Measurements from ENCODE around the gene ZNF366. TPM values are rescaled to one million over a fixed set of nuclear protein-coding genes. Genes with fewer than 3 reads are reported as not detected.
A peak's percentile ranks its signal among the peaks of the same experiment; 100 is the strongest.

The ZNF366 gene
- total RNA-seq, 2 donors from 2014 or later = not detected

GRCh38 chr5:72474046-72474500 lies 33.1 kb downstream of the ZNF366 start:
- H3K27me3 ChIP-seq (ENCODE audit: control insufficient read depth, insufficient read depth, low read length, poor library complexity, severe bottlenecking) = no peaks in the 10 kb centered on the region
- no peak overlapping the region for H3K9ac ChIP-seq (ENCODE audit: extremely low read depth, low read length, poor library complexity, severe bottlenecking)
- no peak for TF ChIP-seq CTCF (conservative IDR thresholded peaks at IDR 0.05)
- Mint-ChIP-seq H3K4me1 (no peaks in the 10 kb centered on the region), H3K27ac (no peak overlapping the region), H3K36me3 (ENCODE audit: low read depth) (no peaks in the 10 kb centered on the region), H3K4me3 (no peak overlapping the region), H3K9me3 (no peaks in the 10 kb centered on the region), H3K27me3 (ENCODE audit: insufficient read depth) (peaks cover 7% of the 10 kb centered on the region)
- no peak for DNase-seq
- peak overlapping the region; percentile 40 for H3K27ac ChIP-seq (ENCODE audit: low read depth, low read length)
- H3K9me3 ChIP-seq (ENCODE audit: control insufficient read depth, low read length) = no peaks in the 10 kb centered on the region
- H3K36me3 ChIP-seq (ENCODE audit: control insufficient read depth, insufficient read depth, low read length) = no peaks in the 10 kb centered on the region
- no peak overlapping the region for H3K4me3 ChIP-seq (ENCODE audit: low read length)
- no peaks in the 10 kb centered on the region for H3K4me1 ChIP-seq (ENCODE audit: control insufficient read depth, insufficient read depth, low read length)
- WGBS, 2 experiments (ENCODE audit: insufficient coverage in 1 of 2, insufficient read length in 1 of 2) = 92% methylated on average over 1 of the region's 1 CpG; no CpG with 5 or more reads in 1 of the 2 experiments

- no peaks in the 10 kb centered on the region for H3K36me3 ChIP-seq (ENCODE audit: control insufficient read depth, insufficient read depth, low read length)
- no peaks in the 10 kb centered on the region for H3K4me1 ChIP-seq (ENCODE audit: control insufficient read depth, insufficient read depth, low read length)
- Mint-ChIP-seq H3K4me1 (no peaks in the 10 kb centered on the region), H3K36me3 (ENCODE audit: low read depth) (no peaks in the 10 kb centered on the region), H3K27ac (no peak overlapping the region), H3K4me3 (no peak overlapping the region), H3K27me3 (ENCODE audit: insufficient read depth) (peaks cover 7% of the 10 kb centered on the region), H3K9me3 (no peaks in the 10 kb centered on the region)
- no peak for TF ChIP-seq CTCF (conservative IDR thresholded peaks at IDR 0.05)
- H3K4me3 ChIP-seq (ENCODE audit: low read length) = no peak overlapping the region
- H3K27me3 ChIP-seq (ENCODE audit: control insufficient read depth, insufficient read depth, low read length, poor library complexity, severe bottlenecking) = no peaks in the 10 kb centered on the region
- no peak for DNase-seq
- 91 to 100% methylated on average over 2 to 5 of the region's 6 CpGs for WGBS, 2 experiments (ENCODE audit: insufficient coverage in 1 of 2, insufficient read length in 1 of 2)
- no peaks in the 10 kb centered on the region for H3K9me3 ChIP-seq (ENCODE audit: control insufficient read depth, low read length)
- no peak overlapping the region for H3K27ac ChIP-seq (ENCODE audit: low read depth, low read length)
- no peak overlapping the region for H3K9ac ChIP-seq (ENCODE audit: extremely low read depth, low read length, poor library complexity, severe bottlenecking)
Observed at GRCh38 chr5:72472666-72473422, 34.4 kb downstream of the ZNF366 start.

GRCh38 chr5:72472031-72472430 lies 35.2 kb downstream of the ZNF366 start:
- Histone ChIP-seq H3K9me3 (ENCODE audit: control insufficient read depth, low read length) (no peaks in the 10 kb centered on the region), H3K36me3 (ENCODE audit: control insufficient read depth, insufficient read depth, low read length) (no peaks in the 10 kb centered on the region), H3K4me3 (ENCODE audit: low read length) (no peak overlapping the region), H3K9ac (ENCODE audit: extremely low read depth, low read length, poor library complexity, severe bottlenecking) (no peak overlapping the region), H3K4me1 (ENCODE audit: control insufficient read depth, insufficient read depth, low read length) (no peaks in the 10 kb centered on the region), H3K27ac (ENCODE audit: low read depth, low read length) (no peak overlapping the region), H3K27me3 (ENCODE audit: control insufficient read depth, insufficient read depth, low read length, poor library complexity, severe bottlenecking) (no peaks in the 10 kb centered on the region)
- H3K4me1 Mint-ChIP-seq = peaks cover 4% of the 10 kb centered on the region
- no peak for TF ChIP-seq CTCF (conservative IDR thresholded peaks at IDR 0.05)
- 93% methylated on average over 1 of the region's 1 CpG; no CpG with 5 or more reads in 1 of the 2 experiments for WGBS, 2 experiments (ENCODE audit: insufficient coverage in 1 of 2, insufficient read length in 1 of 2)
- H3K36me3 Mint-ChIP-seq (ENCODE audit: low read depth) = no peaks in the 10 kb centered on the region
- DNase-seq = no peak
- no peak overlapping the region for H3K4me3 Mint-ChIP-seq
- no peak overlapping the region for H3K27ac Mint-ChIP-seq
- peaks cover 7% of the 10 kb centered on the region for H3K27me3 Mint-ChIP-seq (ENCODE audit: insufficient read depth)
- no peaks in the 10 kb centered on the region for H3K9me3 Mint-ChIP-seq

All from endodermal cell (in vitro differentiated cells).